Activated naive CD4-positive, alpha-beta T cell treated with anti-CD3 and anti-CD28 coated beads, Interleukin-2, amount 50 U/mL, for 72 hours (primary cell): Measurements from ENCODE around the gene DDX25. TPM values are rescaled to one million over a fixed set of nuclear protein-coding genes. Genes with fewer than 3 reads are reported as not detected.
"Not testable (repeated sequence)": the region's sequence is repeated elsewhere in the genome, so short reads cannot be mapped to it uniquely, and the experiment has no call there.

Experiments used
- ATAC-seq, 2 donors: fragments of 150-1000 bp; cut with Tn5 transposase; 2 replicates each; pipeline ENCODE4 v1.10.0; 2021; ENCODE audit warnings: mild to moderate bottlenecking in 2 of 2, moderate library complexity in 2 of 2
- DNase-seq, 2 donors: peaks; one replicate each; pipeline ENCODE4 v3.0.0; 2021 to 2022; ENCODE audit warnings: low spot score in 2 of 2
- H3K27ac Mint-ChIP-seq, 2 donors: one replicate each; pipeline ENCODE4 v1.8.0; 2022; ENCODE audit warnings: mild to moderate bottlenecking in 2 of 2, mixed read lengths in 2 of 2
- H3K36me3 Mint-ChIP-seq, 2 donors: one replicate each; pipeline ENCODE4 v1.8.0; 2022; ENCODE audit warnings: mixed read lengths in 2 of 2
- H3K9me3 Mint-ChIP-seq, 2 donors: one replicate each; pipeline ENCODE4 v1.8.0; 2022; ENCODE audit warnings: mixed read lengths in 2 of 2
- total RNA-seq, 2 donors: library from RNA; stranded (reverse); gene quantifications; one replicate each; pipeline ENCODE4 v1.2.3, GENCODE V29; 2022

DDX25 gene
- total RNA-seq, 2 donors from 2014 or later = 4.2 TPM; not detected in 1

DNA sequence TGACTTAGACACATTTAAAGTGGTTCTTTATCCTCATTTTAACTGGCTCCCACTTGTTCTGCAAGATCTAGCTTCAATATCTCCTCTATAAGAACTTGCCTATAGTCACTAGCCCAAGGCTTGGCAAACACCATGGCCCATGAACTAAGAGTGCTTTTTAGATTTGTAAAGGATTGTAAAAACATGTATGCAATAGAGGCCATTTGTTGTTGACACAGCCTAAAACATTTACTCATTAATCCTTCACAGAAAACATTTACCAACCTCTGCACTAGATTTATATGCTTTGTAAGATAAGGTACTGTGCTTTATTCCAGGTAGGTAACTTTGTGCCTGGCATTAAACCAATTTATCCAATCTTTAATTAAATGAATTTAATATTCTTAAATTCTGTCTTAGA is 11.3 kb upstream of the DDX25 start:
- peak overlapping the region in 1 of 2 donors; percentile 25 for H3K27ac Mint-ChIP-seq
- H3K36me3 Mint-ChIP-seq = peaks cover 10 to 12% of the 10 kb centered on the region in 2 donors
- DNase-seq (no peak), ATAC-seq (no peak)
- H3K9me3 Mint-ChIP-seq = no peaks in the 10 kb centered on the region

DNA sequence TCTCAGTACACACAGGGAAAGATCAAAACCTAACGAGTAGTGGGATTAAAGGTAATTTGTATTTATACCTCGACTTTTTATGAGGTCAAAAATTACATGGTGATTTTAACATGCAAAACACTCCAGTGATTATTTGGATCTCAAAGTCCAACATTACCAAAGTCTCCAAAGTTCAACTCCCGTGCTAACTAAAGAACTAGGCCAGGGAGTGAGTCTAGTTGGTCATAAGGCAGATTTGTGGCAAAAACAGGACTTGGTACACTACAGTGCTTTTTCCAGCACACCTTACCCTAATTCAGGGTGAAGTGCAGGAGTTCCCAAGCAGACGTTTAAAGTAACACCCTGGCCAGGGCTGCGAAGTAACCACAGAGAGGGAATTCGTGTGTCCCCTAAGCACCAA is 2.4 kb upstream of the DDX25 start:
- Mint-ChIP-seq H3K36me3 (peaks cover 23 to 31% of the 10 kb centered on the region in 2 donors), H3K27ac (peak overlapping the region; percentile 44 to 99)

DNA sequence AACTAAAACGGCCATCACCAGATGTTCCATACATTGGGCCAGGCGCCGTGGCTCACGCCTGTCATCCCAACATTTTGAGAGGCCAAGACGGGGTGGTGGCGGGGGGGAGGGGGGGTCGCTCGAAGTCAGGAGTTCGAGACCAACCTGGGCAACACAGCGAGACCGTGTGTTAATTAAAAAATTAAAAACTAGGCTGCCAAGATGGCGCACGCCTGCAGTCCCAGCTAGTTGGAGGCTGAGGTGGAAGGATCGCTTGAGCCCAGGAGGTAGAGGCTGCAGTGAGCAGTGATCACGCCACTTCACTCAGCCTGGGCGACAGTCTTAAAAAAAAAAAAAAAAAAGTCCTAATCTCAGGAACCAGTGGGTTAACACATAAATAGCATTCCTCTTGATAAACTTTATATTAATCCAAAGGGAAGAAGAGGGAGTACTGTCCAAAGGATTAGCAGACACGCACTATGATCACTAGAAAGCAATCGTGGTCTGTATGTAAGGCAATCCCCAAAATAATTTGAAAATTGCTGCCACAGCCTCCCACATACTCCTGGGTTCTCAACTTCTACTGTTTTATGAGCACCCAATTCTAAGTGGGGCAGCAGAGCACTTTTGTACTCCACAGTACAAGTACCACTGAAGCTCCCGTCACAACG is 1.9 kb upstream of the DDX25 start:
- Mint-ChIP-seq H3K27ac (peak overlapping the region; percentile 94 to 99), H3K9me3 (peaks cover 0 to 3% of the 10 kb centered on the region in 2 donors), H3K36me3 (peaks cover 23 to 30% of the 10 kb centered on the region in 2 donors)
- ATAC-seq (peak in 1 of 2 donors; percentile 25), DNase-seq (no peak)

More for the DNA sequence above, 2.4 kb upstream of the DDX25 start:
- ATAC-seq (no peak), DNase-seq (no peak)
- peaks cover 0 to 3% of the 10 kb centered on the region in 2 donors for H3K9me3 Mint-ChIP-seq

DNA sequence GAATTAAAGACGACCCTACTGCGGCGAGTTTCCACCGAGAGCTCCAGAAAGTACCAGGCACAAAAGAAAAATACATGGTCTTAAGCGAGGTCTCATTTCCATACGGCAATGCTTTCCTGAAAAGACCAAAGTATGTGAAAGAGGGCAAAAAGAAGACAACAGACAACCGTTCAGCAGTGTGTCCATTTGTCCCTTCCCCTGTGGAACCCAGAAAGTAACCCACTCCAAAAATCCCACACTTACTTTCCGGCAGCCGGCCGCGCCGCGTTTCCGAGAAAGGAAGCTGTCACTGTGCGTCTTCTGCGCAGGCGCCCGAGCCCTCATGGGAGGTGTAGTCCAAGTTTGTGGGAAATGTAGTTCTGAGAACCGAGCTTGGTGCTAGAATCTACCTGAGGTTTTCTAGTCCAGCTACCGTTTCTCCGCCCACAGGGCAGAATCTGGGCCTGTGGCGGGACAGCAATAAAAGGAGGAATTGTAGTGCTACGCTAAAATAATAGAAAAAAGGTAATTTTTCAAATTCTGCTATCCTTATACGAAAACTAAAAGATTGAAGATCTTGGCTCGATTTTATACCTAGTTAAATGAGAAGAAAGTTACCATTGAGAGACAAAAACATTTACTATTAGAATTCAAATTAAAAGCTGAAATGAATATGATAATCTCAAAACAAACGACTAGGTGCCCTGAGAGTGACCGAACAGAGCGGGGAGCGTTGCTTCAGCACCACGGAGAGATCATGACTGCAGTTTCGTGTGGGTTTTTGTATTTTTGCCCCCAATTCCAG is 1.2 kb upstream of the DDX25 start, which contains the start of gene PUS3:
PUS3 (minus strand) TSS at position 280 of the 784 bp plus-strand sequence. CDS start 6,922 bp downstream, outside the sequence.
- peaks cover 23 to 30% of the 10 kb centered on the region in 2 donors for H3K36me3 Mint-ChIP-seq
- DNase-seq = peak; percentile 82 to 90
- H3K27ac Mint-ChIP-seq = peak within 1 kb of the TSS; percentile 94 to 99
- peak; percentile 85 to 96 for ATAC-seq
- H3K9me3 Mint-ChIP-seq = peaks cover 0 to 3% of the 10 kb centered on the region in 2 donors

DNA sequence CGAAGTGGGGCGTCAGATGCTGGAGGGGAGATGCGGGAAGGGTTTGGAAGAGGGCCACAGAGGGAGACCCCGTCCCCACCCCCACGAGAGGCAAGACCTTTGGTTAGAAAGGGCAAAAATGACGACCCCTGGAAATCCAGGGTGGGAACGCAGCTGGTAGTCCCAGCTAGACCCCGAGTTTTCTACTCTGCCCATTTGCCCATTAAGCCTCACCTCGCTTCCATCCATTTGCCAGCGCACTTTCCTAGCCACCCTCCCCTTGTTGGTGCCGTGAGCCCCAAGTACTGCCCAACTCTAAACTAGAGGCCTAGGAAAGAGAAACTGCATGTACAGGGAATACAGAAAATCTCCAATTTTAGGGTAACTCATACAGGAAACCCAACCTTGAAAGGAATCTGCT is 370 bp downstream of the DDX25 start:
- ATAC-seq (no peak), DNase-seq (no peak)
- Mint-ChIP-seq H3K36me3 (peaks cover 23 to 24% of the 10 kb centered on the region in 2 donors), H3K27ac (peak overlapping the region in 1 of 2 donors; percentile 85), H3K9me3 (peaks cover 0 to 3% of the 10 kb centered on the region in 2 donors)

DNA sequence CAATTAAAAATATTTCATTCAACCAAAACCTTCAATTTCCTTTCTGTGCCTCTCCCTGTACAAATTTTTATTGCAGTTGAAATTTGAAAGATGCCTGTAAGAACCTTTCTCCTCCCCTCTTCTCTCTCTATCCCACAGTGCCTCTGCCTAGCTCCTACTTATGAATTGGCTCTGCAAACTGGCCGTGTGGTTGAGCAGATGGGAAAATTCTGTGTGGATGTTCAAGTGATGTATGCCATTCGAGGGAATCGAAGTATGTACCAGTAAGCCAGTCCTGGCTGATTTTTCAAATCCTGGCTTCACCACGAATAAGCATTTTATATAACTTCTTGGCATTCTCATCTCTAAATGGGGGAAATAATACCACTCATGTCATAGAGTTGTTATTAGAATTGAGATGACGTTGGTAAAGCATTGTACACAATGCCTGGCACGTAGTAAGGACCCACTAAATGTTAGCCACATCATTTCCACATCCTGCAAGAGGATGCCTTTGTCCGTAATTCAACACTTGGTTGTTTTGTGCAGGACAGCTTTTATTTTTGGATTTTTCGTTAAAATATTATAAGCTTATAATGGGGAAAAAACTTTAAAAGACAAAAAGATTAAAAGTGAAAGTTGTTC is 6.0 kb downstream of the DDX25 start:
- Mint-ChIP-seq H3K36me3 (no peaks in the 10 kb centered on the region), H3K9me3 (no peaks in the 10 kb centered on the region), H3K27ac (no peak overlapping the region)
- no peak for ATAC-seq
- no peak for DNase-seq

DNA sequence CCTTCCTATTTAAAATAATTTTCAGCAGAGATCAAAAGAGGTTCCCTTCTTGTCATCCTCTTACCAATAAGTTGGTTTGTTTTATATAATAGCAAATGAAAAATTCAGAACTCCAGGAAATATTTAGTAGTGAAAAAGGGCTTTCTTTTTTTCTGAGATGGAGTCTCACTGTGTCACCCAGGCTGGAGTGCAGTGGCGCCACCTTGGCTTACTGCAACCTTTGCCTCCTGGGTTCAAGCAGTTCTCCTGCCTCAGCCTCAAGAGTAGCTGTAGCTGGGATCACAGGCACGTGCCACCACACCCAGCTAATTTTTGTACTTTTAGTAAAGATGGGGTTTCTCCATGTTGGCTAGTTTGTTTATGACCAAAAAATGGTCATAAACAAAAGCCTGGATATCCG is 10.3 kb downstream of the DDX25 start:
- DNase-seq = not testable (repeated sequence)

DNA sequence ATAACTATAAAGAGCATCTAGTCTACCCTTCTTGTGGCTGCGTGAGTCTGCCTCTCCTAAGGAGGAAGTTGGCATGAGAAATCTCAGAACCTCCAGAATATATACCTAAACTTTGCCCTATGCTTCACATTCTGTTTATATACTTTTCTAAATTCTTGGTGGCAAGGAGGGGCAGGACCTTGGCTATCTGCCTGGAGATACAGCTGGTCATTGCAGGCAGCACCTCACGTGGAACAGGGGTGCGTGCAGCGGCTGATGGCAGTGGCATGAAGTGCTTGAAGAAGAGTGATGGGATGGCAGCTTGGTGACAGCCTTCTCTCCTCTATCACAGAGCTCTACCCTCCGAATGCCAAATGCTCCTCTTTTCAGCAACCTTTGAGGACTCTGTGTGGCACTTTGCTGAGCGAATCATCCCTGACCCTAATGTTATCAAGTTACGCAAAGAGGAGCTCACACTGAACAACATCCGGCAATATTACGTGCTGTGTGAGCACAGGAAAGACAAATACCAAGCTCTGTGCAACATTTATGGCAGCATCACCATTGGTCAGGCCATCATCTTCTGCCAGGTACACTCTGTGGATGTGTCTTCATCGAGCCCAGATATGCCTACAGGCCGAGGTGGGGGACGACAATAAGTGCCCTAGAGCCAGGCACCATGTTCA is 12.5 kb downstream of the DDX25 start:
- Mint-ChIP-seq H3K9me3 (no peaks in the 10 kb centered on the region), H3K36me3 (no peaks in the 10 kb centered on the region), H3K27ac (no peak overlapping the region)
- ATAC-seq (no peak), DNase-seq (no peak)

More for the DNA sequence above, 10.3 kb downstream of the DDX25 start:
- not testable (repeated sequence) for H3K36me3 Mint-ChIP-seq, ATAC-seq, H3K9me3 Mint-ChIP-seq, H3K27ac Mint-ChIP-seq

DNA sequence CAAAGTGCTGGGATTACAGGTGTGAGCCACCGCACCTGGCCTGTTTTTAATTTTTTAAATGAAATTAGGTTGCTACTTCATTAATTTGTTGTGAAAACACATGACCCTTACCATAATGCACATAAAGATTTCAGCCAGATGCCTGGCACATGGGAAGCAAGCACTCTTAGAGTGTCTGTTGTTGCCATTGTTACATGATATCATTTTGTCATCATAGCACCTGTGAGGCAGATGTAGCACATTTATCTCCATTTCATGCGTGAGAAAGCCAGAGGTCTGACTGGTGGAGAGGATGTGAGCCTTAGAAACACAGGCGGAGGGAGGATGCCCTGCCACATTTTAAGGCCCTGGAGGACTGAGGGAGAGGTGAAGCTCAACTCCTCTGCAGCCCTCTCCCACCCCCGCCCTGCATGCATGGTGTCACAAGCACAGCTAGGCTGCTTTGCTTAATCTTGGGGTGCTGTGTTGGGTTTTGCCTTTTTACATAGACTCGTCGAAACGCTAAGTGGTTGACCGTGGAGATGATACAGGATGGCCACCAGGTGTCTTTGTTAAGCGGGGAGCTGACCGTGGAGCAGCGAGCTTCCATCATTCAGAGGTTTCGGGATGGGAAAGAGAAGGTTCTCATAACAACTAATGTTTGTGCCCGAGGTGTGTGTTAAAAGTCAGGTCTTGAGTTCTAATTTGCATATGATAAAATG is 14.0 kb downstream of the DDX25 start:
- Mint-ChIP-seq H3K9me3 (no peaks in the 10 kb centered on the region), H3K27ac (no peak overlapping the region), H3K36me3 (no peaks in the 10 kb centered on the region)
- DNase-seq = no peak
- ATAC-seq = no peak

DNA sequence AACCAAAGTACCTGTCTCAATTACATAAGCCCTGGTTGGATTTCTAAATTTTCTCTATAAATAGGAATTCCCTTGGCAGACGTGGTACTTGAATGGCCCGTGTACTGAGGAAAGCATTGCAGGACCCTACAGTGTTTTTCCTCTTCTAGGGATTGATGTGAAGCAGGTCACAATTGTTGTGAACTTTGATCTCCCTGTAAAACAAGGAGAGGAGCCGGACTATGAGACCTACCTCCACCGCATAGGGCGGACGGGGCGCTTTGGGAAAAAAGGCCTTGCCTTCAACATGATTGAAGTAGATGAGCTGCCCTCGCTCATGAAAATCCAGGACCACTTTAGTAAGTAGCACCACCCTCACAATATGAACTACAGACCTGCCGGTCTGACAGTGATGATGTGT is 16.7 kb downstream of the DDX25 start:
- DNase-seq = no peak
- H3K36me3 Mint-ChIP-seq = no peaks in the 10 kb centered on the region
- H3K27ac Mint-ChIP-seq = no peak overlapping the region
- no peaks in the 10 kb centered on the region for H3K9me3 Mint-ChIP-seq
- no peak for ATAC-seq

DNA sequence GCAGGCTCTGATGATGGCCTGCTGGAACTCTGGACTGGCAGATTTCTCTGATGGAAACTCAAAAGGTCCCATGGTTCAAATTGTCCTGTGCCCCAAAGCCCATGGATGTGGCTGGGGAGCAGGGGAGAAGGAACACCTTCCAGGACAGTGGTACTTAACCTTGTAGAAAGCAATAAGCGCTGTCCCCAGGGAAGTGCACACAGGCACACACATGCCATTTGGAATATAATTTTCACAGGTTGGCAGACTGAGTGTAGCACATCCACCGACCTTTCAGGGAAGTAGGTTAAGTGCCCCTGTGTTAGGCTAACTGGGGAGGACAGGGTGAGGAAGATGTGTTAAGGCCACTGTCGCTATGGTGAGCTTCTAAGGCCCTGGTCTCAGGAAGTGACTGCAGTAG is 17.8 kb downstream of the DDX25 start:
- Mint-ChIP-seq H3K9me3 (no peaks in the 10 kb centered on the region), H3K36me3 (no peaks in the 10 kb centered on the region)
- no peak for ATAC-seq

DNA sequence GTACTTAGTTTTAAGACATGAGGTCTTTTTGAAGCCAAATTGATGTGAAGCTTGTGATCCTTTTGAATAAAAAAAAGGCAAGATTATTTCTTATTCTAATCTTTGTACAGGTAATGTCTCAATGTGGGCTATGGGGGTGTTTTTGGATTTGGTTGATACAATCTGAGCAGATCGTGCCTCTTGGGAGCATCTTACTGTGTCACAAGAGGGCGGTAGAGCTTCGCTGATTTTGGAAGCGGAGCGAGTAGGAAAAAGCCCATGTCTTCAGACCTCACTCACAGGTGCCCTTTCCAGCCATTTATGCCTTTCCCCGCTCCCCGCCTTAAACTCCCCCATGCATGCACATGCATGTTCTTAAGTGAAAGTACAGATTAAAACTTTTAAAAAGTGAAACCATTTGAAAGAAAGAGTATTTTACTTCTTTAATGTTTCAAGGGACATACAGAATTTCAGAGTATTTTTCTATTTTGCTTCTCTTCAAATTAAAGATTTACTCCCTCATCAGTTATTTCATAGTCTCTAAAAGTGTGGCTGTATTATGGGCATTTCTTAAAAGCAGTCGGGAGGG is 18.8 kb downstream of the DDX25 start:
- no peaks in the 10 kb centered on the region for H3K9me3 Mint-ChIP-seq
- H3K27ac Mint-ChIP-seq = no peak overlapping the region
- DNase-seq = peak in 1 of 2 donors; percentile 61
- ATAC-seq = peak; percentile 71 to 84
- no peaks in the 10 kb centered on the region for H3K36me3 Mint-ChIP-seq

More for the DNA sequence above, 17.8 kb downstream of the DDX25 start:
- H3K27ac Mint-ChIP-seq = no peak overlapping the region
- DNase-seq = no peak

DNA sequence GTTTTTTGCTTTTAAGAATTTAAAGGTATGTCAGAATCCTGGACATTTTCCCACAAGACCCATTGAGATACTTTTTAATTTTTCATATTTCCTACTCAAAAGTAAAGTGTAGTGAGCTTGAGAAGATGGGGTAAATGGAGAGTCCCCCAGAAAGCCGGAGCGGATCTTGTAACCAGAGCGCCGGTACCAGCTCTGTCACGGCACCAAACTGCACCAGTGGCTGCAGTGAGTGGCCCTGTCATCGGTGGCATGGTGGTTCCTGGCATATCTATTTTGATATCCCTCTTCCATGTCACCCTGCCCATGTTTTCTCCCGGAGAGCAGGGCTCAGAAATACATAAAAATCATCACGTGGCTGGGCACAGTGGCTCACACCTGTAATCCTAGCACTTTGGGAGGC is 19.3 kb downstream of the DDX25 start:
- Mint-ChIP-seq H3K9me3 (no peaks in the 10 kb centered on the region), H3K36me3 (no peaks in the 10 kb centered on the region), H3K27ac (no peak overlapping the region)
- ATAC-seq (no peak), DNase-seq (no peak)

DNA sequence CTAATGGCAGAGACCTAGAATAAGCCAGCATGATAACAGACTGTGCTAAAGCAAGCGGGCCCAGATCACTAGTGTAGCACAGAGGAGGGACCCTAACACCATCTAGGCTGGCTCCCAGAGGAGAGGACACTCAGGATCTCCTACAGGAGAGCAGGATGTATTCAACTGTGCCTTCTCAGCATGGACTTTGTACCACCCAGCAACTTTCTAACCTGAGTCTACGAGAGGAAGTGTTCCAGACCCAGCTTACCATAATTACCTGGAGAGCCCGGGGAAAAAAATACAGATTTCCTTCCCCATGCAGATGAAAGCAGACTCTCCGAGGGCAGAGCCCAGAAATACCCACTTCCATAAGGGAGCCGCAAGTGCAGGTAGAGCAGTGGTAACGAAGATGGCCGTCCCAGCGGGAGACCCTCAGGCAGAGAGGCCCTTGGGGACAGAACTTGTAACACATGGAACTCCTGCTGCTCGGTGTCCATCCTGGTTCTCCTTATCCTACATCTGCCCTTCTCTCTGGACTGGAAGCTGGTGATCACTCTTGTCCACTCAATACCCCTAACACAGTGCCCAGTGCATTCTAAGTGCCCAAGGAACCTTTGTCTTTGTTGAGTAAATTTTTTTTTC is 20.2 kb downstream of the DDX25 start:
- no peak for ATAC-seq
- no peak for DNase-seq
- no peaks in the 10 kb centered on the region for H3K36me3 Mint-ChIP-seq
- H3K9me3 Mint-ChIP-seq = no peaks in the 10 kb centered on the region
- H3K27ac Mint-ChIP-seq = no peak overlapping the region

DNA sequence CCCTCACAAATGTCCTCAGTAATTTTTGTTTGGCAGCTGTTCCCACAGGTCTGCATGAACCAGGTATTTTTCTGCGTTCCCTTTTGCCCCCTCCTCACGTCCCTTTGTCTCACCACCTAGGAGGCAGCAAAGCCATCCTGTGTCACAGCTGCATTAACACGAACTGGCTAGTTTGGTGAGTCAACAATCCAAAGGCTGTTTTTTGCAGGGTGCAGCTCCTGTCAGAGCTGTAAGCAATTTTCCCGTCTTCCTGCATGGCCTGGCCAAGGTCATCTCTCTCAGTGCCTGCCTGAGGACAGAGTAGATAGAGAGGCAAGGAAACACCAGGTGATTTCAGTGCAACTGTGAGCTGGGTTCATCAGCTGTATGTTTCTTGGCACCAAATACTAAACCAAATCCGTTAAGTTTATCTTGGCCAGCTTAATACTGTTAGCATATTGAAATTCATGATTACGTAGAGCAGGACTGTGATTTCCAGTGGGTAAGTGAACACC is 21.0 kb downstream of the DDX25 start:
- DNase-seq (no peak), ATAC-seq (no peak)
- Mint-ChIP-seq H3K27ac (no peak overlapping the region), H3K36me3 (no peaks in the 10 kb centered on the region), H3K9me3 (no peaks in the 10 kb centered on the region)
